ENCODE results near the gene LDLRAD4.
A peak's percentile ranks its signal among the peaks of the same experiment; 100 is the strongest.

The LDLRAD4 gene

DNA sequence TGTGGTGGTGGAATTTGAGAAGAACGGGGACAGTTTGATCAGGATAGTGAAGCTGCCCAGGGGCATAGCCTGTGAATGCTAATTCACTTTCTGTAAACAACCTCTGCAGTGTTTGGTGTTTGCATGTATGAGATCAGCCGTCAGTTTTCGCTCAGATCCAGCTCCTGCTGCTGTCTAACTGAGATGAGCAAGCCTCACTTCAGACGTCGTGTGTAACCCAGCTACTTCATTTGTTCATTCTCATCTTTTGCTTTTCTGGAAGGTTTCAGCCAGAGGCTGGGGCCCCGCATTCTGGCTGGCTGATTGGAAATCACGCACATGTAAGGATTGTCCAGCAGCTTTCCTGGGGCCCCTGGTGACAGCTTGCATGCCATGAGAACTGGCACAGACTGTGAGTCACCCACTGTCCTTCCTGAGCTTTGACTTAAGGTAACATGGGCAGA is 48.9 kb downstream of the LDLRAD4 start:
- no peak overlapping the region for H3K9ac ChIP-seq
- H3K27me3 ChIP-seq (ENCODE audit: control insufficient read depth, insufficient read depth, low read length) = no peaks in the 10 kb centered on the region
- H3K27ac ChIP-seq = no peak overlapping the region
- H3K4me1 ChIP-seq = no peaks in the 10 kb centered on the region
- no peak overlapping the region for H2AFZ ChIP-seq
- no peak for TF ChIP-seq CTCF (IDR thresholded peaks at IDR 0.05)
- H3K79me2 ChIP-seq = peaks cover 14% of the 10 kb centered on the region
- H3K36me3 ChIP-seq (ENCODE audit: control insufficient read depth, insufficient read depth, low read length) = no peaks in the 10 kb centered on the region
- no peak overlapping the region for H3K4me2 ChIP-seq (ENCODE audit: low read length)
- H3K4me3 ChIP-seq (ENCODE audit: low read depth, low read length) = no peak overlapping the region
- no peaks in the 10 kb centered on the region for H3K9me3 ChIP-seq (ENCODE audit: control insufficient read depth, low read length)

GRCh38 chr18:13268158-13269012 is 49.8 kb downstream of the LDLRAD4 start:
- H3K27ac ChIP-seq = peak overlapping the region; percentile 2
- H3K27me3 ChIP-seq (ENCODE audit: control insufficient read depth, insufficient read depth, low read length) = no peaks in the 10 kb centered on the region
- TF ChIP-seq CTCF (IDR thresholded peaks at IDR 0.05) = no peak
- no peak overlapping the region for H3K4me2 ChIP-seq (ENCODE audit: low read length)
- H3K4me3 ChIP-seq (ENCODE audit: low read depth, low read length) = no peak overlapping the region
- no peaks in the 10 kb centered on the region for H3K36me3 ChIP-seq (ENCODE audit: control insufficient read depth, insufficient read depth, low read length)
- H3K79me2 ChIP-seq = peaks cover 14% of the 10 kb centered on the region
- no peak overlapping the region for H2AFZ ChIP-seq
- no peak overlapping the region for H3K9ac ChIP-seq
- no peaks in the 10 kb centered on the region for H3K4me1 ChIP-seq
- no peaks in the 10 kb centered on the region for H3K9me3 ChIP-seq (ENCODE audit: control insufficient read depth, low read length)

DNA sequence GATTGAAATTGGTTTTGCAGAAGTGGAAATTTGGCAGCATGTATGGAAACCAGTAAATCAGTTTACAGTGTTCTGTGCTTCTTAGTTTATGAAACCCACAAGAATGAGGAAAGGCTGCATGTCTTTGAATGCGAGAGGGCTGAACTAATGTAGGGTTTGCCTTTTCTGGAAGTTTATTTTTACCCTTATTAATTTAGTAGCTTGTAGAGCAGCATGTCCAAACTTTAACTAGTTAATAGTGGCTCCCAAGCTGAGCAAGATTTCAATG is 50.4 kb downstream of the LDLRAD4 start:
- Histone ChIP-seq H3K4me2 (ENCODE audit: low read length) (no peak overlapping the region), H3K9me3 (ENCODE audit: control insufficient read depth, low read length) (no peaks in the 10 kb centered on the region), H2AFZ (no peak overlapping the region), H3K4me3 (ENCODE audit: low read depth, low read length) (no peak overlapping the region), H3K27me3 (ENCODE audit: control insufficient read depth, insufficient read depth, low read length) (no peaks in the 10 kb centered on the region), H3K4me1 (no peaks in the 10 kb centered on the region), H3K79me2 (peaks cover 12% of the 10 kb centered on the region), H3K9ac (no peak overlapping the region), H3K36me3 (ENCODE audit: control insufficient read depth, insufficient read depth, low read length) (no peaks in the 10 kb centered on the region), H3K27ac (no peak overlapping the region)
- no peak for TF ChIP-seq CTCF (IDR thresholded peaks at IDR 0.05)

- Histone ChIP-seq H3K27ac (no peak overlapping the region), H3K4me2 (ENCODE audit: low read length) (no peak overlapping the region), H3K4me3 (ENCODE audit: low read depth, low read length) (no peak overlapping the region), H3K9ac (no peak overlapping the region), H3K4me1 (no peaks in the 10 kb centered on the region), H3K79me2 (peaks cover 9% of the 10 kb centered on the region), H3K9me3 (ENCODE audit: control insufficient read depth, low read length) (no peaks in the 10 kb centered on the region), H3K27me3 (ENCODE audit: control insufficient read depth, insufficient read depth, low read length) (no peaks in the 10 kb centered on the region), H2AFZ (no peak overlapping the region), H3K36me3 (ENCODE audit: control insufficient read depth, insufficient read depth, low read length) (no peaks in the 10 kb centered on the region)
- TF ChIP-seq CTCF (IDR thresholded peaks at IDR 0.05) = no peak
These were observed 51.0 kb downstream of the LDLRAD4 start for GRCh38 chr18:13269521-13270011.
